TTC549 (cell line): ENCODE data around the gene CAVIN4.

Experiments used
- FAIRE-seq: peaks from 2 replicates; lab custom pipeline; 2012; peaks lifted over from hg19 to GRCh38; lab: Jason Lieb, UNC

The CAVIN4 gene, protein sequence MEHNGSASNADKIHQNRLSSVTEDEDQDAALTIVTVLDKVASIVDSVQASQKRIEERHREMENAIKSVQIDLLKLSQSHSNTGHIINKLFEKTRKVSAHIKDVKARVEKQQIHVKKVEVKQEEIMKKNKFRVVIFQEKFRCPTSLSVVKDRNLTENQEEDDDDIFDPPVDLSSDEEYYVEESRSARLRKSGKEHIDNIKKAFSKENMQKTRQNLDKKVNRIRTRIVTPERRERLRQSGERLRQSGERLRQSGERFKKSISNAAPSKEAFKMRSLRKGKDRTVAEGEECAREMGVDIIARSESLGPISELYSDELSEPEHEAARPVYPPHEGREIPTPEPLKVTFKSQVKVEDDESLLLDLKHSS

DNA sequence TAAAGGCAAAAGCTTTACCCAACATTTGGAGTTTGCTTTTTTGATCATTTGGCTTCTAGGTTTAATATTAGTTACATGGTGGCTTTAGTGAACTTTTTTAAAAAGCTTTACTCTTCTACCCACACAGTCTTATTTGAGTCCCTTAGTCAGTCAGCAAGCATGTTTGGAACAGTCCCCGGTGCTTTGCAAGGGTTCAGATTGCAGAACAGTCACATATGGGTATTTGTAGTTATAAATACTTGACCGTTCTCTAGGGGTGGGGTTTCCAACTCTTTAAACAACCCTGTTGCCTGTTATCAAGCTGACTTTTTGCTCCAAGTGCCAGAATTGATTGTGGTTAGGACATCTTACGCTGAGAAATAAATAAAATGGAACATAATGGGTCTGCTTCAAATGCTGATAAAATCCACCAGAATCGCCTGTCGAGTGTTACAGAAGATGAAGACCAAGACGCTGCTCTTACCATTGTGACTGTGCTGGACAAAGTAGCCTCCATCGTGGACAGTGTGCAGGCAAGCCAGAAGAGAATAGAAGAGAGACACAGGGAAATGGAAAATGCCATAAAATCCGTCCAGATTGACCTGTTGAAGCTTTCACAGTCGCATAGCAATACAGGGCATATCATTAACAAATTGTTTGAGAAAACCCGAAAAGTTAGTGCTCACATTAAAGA is at the start of gene CAVIN4:
Gene CAVIN4, plus strand, starts transcription at position 304 of the 673 bp plus-strand sequence. Its CDS starts 65 bp downstream, at position 369.
- FAIRE-seq, result no peak

DNA sequence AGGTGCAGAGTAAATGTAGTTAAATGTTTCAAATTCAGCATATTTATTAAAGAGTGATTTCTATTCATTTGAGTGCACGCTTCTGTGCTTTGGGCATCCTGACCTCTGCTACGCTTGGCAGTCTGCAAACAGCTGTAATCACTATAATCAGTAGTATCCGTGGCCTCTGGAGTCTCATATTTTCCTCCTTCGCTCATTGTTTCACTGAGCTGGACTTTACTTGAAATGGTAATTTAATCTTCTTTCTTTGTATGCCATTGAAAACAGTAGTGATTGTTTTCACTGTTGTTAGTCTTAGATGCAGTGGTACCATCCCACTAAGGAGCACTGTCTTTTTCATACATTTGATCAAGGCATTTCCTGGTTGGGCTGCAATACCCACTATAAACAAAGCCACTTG is 43.5 kb upstream of the CAVIN4 start:
- no peak for FAIRE-seq

DNA sequence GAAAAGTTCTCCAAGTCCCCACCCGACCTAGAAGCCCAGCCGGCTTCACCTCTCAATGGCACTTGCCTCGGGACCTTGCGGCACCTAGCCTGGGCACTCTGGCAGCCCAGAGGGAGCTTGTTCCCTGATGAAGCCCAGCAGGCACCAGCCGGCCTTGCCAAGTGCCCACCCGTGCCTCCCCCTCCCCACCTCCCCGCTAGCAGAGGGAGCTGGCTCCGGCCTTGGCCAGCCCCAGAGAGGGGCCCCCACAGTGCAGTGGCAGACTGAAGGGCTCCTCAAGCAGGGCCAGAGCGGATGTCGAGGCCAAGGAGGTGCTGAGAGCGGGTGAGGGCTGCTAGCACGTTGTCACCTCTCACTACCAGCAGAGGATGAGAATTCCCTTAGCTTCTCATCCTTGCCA is 37.6 kb upstream of the CAVIN4 start:
- FAIRE-seq, result no peak

DNA sequence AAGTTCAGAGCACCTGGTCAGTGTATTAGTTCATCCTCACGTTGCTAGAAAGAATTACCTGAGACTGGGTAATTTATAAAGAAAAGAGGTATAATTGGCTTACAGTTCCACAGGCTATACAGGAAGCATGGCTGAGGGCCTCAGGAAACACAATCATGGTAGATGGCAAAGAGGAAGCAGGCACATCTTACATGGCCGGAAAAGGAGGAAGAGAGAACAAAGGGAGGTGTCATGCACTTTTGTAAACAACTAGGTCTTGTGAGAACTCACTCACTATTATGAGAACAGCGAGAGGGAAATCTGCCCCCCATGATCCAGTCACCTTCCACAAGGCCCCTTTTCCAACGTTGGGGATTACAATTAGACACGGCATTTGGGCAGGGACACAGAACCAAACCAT is 28.8 kb upstream of the CAVIN4 start:
- no peak for FAIRE-seq

DNA sequence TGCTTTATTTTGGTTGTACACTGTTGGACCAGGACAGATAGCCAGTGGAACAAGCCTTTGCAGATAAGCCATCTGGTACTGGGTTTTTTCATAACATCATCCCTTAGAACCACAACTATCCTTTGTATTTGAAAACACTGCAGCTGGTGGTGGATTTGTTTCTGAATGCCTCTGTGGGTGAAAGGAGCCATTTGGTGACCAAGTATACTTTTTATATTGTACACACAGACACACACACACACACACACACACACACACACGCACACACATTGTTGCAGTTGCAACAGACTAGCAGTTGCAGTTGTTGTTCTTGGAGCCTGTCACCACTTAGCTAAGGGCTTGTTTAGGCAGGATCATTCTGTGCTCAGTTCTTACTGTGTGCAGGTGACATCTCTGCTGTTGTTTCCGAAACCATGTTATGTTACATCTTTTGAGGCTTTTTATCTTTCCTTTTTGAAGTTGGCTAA is 22.9 kb upstream of the CAVIN4 start:
- no peak for FAIRE-seq

DNA sequence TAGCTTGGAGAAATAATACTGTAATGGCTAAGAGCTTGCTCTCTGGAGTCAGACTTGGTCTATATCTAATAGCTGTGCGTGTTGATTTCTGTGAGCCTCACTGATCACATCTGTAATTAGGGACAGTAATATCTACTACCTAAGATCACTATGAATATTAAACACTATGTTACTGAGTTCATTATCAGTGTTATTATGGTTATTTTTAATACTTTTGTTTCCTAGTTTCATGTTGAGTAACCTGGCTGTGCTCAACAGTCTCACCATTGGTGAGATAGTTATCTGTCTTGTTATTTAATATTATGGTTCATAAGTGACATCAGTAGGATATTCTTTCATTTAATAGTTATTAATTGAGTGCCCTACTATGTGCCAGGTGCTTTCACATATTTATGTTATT is 22.4 kb upstream of the CAVIN4 start:
- no peak for FAIRE-seq

DNA sequence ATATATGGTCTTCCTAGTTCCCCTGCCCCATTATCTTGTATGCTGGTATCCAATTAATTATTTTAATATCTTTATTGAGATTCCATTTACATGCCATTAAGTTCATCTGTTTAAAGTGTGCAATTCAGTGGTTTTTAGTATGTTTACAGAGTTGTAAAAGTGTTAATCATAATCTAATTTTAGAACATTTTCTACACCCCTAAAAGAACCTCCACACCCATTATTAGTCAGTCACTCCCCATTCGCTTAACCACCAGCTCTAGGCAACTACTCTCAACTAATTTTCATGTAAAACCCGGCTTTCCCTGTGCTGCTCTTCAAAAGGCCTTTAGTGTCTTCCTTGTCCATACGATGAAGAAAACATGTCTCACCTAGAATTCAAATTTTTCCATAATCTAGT is 20.8 kb upstream of the CAVIN4 start:
- no peak for FAIRE-seq

DNA sequence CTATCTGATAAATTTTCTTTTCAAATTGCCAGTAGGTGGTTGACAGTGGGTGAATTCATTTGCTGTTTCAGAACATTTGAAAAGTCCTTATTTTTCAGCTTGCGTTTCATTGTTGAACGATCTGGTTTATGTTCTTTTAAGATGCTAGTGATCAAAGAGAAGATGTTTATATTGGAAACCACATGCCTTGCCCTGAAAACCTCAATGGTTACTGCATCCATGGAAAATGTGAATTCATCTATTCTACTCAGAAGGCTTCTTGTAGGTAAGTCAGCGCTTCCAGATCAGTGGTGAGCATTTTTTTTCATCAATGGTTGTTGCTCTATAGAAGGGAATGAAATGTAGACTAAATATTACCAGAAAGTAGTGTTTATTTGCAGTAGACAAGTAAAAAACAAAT is 16.6 kb upstream of the CAVIN4 start:
- FAIRE-seq, result no peak

DNA sequence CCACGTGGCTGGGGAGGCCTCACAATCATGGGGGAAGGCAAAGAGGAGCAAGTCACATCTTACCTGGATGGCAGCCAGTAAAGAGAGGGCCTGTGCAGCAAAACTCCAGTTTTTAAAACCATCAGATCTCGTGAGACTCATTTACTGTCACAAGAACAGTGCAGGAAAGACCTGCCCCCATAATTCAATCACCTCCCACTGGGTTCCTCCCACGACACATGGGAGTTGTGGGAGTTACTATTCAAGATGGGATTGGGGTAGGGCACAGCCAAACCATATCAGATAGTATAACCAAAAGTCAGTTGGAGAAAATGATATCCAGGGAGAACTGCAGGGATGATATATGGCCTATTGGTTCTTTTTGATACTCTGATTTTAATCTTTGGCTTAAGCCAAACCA is 10.0 kb upstream of the CAVIN4 start:
- no peak for FAIRE-seq

DNA sequence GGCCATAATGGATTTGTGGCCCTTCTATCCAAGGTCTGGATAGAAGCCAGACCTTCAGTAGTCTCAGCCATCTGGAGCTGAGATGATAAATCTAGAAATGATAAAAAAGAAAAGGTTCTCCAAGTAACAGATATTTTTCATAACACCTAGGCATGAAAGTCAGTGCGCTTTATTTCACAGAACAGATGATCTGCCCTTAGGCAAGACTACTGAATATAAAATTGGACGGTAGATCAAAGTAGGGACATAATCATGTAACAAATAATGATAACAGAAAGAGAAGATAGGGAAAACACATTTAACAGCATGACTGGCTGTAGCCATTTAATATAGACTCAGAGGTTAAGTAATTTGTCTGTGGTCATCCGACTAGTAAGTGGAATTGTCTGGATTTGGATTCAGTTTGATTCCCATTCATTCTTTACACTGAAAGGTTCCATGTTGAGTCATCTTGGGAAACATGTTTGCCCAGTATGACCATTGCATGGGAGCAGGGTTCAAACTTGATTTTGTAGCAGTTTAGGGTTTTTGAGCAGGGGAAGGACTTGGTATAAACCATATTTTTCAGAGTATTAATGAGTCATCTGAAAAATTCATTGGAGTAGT is 4.1 kb upstream of the CAVIN4 start:
- FAIRE-seq, result no peak

DNA sequence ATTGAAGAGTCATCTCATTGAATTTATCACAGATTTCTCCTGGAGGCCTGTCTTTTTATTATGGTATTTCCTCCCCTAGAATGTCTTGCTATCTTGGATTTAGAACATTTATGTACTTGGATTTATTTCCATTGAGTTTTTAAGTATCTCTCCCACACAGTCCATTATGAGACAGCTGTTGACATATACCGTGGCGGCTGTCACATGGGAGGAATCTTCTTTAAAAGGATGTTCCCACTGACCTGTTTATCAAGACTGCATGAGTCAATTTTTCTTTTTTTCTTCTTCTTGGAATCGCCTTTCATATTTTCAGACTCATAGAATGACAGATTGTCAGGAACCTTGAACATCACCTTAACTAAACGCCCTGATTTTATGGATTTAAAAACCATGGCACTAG is 2.9 kb upstream of the CAVIN4 start:
- FAIRE-seq, result no peak

DNA sequence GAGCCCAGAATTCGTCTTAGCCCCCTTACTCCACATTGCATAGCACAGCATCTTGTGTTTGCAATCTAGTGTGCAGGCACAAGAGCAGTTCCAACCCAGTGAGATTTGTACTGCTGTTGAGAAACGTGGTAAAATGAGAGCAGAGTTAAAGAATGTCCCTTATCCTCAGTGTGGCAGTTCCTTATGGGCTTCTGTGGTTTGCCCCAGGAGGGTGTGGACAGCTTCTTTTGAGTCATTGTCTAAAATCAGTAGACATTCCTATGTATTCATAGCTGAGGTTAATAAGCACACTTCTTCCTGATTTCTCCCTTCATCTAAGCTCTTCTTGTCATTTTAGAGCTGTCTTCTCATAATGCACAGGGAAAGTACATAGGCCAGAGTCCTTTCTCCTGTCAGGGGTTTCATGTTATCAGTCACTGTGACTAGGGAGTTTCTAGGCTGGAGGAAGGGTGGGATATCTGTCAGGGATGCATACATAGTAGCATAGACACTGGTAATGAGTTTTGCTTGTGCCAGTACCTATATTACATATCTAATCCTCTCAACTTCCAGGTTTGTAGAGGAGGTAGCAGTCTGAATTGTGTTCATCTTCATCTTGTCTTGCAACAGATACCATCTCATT is 2.0 kb upstream of the CAVIN4 start:
- FAIRE-seq, result no peak

DNA sequence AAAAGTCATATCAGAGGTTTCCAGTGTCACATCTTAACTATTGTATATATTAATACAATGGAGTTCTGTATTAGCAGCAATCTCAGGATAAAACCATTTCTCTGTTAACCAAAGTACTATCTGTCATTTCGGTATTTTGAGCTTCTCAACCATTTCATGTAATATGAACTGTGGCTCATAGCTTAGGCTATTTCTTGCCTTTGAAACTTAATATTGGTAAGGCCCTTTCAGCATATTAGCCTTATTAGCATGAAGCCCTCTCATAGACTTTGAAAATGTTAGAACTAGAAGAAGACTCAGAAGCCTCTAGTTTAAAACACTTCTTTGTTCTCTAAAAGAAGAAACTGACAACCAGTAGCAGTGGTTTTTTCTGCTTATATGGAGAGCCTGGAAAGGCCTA is 731 bp downstream of the CAVIN4 start:
- FAIRE-seq, result no peak

DNA sequence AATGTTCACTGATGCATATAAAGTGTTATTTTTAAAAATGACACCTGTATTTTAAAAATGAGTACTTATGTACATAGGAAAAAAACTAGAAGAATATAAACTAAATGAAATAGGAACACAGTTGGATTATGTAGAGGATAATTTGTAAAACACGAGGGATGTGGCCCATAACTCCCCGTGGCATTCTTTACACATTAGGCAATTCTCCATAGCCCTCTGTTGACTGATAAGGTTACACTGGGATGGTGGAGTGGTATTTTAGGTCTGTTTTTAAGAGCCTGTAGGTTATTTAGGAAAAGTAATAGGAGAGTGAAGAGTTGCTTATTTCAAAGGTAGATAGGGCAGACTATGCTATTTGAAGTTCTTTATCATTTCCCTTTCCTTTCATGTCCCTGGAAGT is 1.8 kb downstream of the CAVIN4 start:
- no peak for FAIRE-seq

DNA sequence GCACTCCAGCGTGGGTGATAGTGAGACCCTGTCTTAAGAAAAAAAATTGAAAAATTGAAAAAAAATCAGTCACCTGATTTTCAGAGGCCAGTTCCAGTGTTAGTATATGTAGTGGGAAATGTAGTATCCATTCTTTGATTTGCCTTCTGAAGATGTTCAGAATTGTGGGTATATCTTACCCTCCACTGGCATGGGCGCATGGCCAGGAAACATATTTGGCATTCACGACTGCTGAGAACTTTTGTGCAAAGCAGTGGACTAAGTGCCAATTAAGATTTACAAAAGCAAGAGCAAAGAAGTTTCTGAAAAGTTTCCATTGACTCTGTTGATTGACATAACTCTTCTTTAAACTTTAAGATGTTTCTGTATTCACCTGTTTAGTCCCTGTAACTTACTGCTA is 2.4 kb downstream of the CAVIN4 start:
- FAIRE-seq, result no peak

DNA sequence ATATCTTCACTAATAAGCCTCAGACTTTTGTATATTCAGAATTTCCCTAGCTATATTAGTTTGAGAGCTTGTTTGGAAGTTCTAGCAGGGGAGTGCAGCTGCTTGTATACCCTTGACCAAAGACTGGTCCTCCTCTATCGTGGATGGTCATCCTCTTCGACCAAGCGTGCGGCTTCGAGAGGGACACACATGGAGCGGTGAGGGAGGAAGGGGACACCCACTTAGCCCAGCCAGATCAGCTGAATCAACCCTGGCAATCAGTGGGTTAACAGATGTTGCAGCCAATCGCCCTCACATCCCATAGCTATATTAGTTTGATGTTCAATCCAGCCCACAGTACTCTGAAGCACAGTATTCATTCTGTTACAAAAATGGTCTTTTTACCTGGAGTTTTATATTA is 3.2 kb downstream of the CAVIN4 start:
- no peak for FAIRE-seq

DNA sequence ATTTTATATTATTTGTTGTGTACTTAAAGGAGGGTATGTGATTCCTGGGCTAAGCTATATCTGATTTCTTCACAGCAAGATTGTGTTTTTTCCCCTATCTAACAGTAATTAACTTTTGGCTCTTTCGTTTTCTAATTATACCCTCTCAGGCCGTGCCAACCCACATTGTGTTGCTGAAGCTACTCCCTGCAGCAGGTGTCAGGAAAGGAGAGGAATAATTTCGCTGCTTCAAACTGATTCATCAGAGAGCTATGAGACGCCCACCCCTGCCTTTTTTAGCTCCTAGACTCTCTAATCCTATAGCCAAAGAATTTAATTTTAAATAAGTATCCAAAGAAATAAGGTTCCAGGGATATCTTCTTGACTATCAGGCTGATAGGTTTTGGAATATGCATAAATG is 3.8 kb downstream of the CAVIN4 start:
- FAIRE-seq, result no peak

DNA sequence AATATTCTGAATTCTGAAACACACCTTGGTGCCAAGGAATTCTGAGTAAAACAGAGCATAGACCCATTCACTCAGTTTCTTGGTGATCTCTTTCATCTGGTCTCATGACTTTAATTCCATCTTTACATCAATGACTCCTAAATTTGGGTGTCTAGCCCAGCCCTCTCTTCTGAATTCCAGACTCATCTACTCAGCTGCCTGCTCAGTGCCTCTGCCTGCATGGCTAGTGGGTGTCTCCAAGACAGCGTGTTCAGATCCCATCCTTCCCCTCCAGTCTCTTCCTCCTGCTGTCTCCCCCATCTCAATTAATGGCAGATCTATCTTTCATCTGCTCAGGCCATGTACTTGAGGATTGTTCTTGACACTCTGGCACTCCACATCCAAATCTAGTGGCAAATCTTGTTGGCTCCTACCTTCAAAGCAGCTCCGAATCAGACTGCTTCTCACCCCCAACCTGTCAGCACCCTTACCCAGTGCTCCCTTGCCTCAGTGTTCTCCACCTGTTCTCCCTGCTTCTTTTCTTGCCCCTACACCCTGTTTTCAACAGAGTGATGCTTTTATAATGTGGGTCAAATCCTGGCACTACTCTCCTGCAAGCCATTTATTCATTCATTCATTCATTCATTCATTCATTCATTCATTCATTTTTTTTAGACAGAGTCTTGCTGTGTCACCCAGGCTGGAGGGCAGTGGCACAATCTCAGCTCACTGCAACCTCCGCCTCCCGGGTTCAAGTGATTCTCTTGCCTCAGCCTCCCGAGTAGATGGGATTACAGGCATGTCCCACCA is 5.3 kb downstream of the CAVIN4 start:
- no peak for FAIRE-seq

DNA sequence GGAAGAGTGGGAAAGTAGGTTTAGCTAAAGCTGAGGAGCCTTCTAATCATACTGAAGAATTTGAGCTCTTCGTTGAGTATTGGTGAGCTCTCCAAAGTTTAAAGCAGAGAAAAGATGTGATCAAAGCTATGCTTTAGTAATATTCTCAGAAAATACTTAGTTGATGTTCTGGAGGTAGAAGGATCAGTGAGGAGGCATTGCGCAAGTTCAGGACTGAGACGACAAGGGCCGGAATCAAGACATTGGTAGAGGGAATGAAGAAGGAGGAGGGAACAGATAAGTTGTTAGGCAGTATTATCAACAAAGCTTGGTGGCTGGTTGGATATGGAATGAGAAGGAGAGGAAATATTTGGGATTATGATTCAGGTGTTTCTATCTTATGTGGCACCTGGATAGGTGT is 7.1 kb downstream of the CAVIN4 start:
- FAIRE-seq, result no peak

DNA sequence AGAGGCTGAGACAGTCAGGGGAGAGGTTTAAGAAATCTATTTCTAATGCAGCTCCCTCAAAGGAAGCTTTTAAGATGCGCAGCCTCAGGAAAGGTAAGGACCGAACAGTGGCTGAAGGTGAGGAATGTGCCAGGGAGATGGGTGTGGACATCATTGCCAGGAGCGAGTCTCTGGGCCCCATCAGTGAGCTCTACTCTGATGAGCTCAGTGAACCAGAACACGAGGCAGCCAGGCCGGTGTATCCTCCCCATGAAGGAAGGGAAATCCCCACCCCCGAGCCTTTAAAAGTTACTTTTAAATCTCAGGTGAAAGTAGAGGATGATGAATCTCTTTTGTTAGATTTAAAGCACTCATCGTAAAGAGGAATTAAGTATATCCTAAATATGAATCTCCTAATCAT is 8.2 kb downstream of the CAVIN4 start:
- no peak for FAIRE-seq

DNA sequence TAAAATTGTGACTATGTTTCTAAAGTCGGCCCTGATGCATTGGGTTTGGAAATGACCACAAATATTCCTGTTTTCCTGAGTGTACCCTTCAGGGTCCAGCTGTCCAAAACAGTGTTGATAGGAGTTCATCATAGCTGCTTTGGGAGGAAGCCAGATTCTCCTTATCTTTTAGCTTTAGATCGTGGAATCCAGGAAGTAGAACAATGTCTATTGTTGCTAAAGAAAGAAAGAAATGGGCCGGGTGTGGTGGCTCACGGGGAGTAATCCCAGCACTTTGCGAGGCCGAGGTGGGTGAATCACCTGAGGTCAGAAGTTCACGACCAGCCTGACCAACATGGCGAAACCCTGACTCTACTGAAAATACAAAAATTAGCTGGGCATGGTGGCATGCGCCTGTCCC is 9.5 kb downstream of the CAVIN4 start:
- FAIRE-seq, result no peak

DNA sequence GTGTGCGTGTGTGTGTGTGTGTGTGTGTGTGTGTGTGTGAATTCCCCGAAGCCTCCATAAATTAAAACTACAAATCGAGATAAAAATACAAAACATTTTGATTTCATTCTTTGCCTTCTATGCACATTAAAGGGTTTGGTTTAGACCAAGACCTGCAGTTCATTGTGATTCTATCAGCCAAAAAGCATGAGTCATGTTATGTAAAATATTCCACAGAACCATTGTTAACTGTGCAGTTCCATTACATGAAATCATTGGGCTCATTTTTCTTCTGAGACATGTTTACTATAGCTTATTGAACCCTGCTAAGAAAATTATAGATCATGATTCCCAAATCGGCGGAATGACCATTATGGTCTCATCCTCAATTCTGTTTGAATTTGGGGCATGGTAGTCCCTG is 11.7 kb downstream of the CAVIN4 start:
- FAIRE-seq, result no peak
